Parathyroid adenoma (tissue), 2 donors: Measurements from ENCODE around the gene FMNL1.

Experiments used
- H2AFZ ChIP-seq: fragments of 300-600 bp; sonication (generic); one replicate; pipeline ENCODE4 v1.7.0; 2017; ENCODE audit warnings: antibody characterized with exemption, mild to moderate bottlenecking
- H3K27ac ChIP-seq: fragments of 300-600 bp; sonication (generic); one replicate; pipeline ENCODE4 v1.7.0; 2017
- H3K27me3 ChIP-seq: fragments of 300-600 bp; sonication (generic); one replicate; pipeline ENCODE4 v1.7.0; 2017; ENCODE audit warnings: low read length; ENCODE audit not compliant: control insufficient read depth, insufficient read depth
- H3K36me3 ChIP-seq: fragments of 300-600 bp; sonication (generic); one replicate; pipeline ENCODE4 v1.7.0; 2017; ENCODE audit warnings: low read length; ENCODE audit not compliant: control insufficient read depth, insufficient read depth
- H3K4me1 ChIP-seq: fragments of 300-600 bp; sonication (generic); one replicate; pipeline ENCODE4 v1.7.0; 2017; ENCODE audit warnings: control low read depth
- H3K4me2 ChIP-seq: fragments of 300-600 bp; sonication (generic); one replicate; pipeline ENCODE4 v1.7.0; 2017; ENCODE audit warnings: low read length
- H3K4me3 ChIP-seq: fragments of 300-600 bp; sonication (generic); one replicate; pipeline ENCODE4 v1.7.0; 2017; ENCODE audit warnings: low read depth, low read length
- H3K79me2 ChIP-seq: fragments of 300-600 bp; sonication (generic); one replicate; pipeline ENCODE4 v1.7.0; 2017; ENCODE audit warnings: control low read depth
- H3K9ac ChIP-seq: fragments of 300-600 bp; sonication (generic); one replicate; pipeline ENCODE4 v1.7.0; 2017; ENCODE audit warnings: mild to moderate bottlenecking
- H3K9me3 ChIP-seq: fragments of 300-600 bp; sonication (generic); one replicate; pipeline ENCODE4 v1.7.0; 2017; ENCODE audit warnings: low read length; ENCODE audit not compliant: control insufficient read depth
- TF ChIP-seq, protein P1 (sequence below): fragments of 300-600 bp; sonication (generic); IDR thresholded peaks from one replicate; pipeline ENCODE4 v1.7.0; 2017; ENCODE audit warnings: antibody characterized with exemption, mild to moderate bottlenecking
- donor health status: primary hyperparathyroidism.

FMNL1 gene

GRCh38 chr17:45218895-45219661, 2.6 kb upstream of the FMNL1 start:
- Histone ChIP-seq H3K36me3 (no peaks in the 10 kb centered on the region), H3K27ac (no peak overlapping the region), H3K9me3 (no peaks in the 10 kb centered on the region), H3K9ac (no peak overlapping the region), H2AFZ (peak overlapping the region; percentile 63), H3K4me2 (no peak overlapping the region), H3K27me3 (no peaks in the 10 kb centered on the region), H3K4me1 (peaks cover 3% of the 10 kb centered on the region), H3K4me3 (no peak overlapping the region), H3K79me2 (no peaks in the 10 kb centered on the region)
- TF ChIP-seq, protein P1, sequence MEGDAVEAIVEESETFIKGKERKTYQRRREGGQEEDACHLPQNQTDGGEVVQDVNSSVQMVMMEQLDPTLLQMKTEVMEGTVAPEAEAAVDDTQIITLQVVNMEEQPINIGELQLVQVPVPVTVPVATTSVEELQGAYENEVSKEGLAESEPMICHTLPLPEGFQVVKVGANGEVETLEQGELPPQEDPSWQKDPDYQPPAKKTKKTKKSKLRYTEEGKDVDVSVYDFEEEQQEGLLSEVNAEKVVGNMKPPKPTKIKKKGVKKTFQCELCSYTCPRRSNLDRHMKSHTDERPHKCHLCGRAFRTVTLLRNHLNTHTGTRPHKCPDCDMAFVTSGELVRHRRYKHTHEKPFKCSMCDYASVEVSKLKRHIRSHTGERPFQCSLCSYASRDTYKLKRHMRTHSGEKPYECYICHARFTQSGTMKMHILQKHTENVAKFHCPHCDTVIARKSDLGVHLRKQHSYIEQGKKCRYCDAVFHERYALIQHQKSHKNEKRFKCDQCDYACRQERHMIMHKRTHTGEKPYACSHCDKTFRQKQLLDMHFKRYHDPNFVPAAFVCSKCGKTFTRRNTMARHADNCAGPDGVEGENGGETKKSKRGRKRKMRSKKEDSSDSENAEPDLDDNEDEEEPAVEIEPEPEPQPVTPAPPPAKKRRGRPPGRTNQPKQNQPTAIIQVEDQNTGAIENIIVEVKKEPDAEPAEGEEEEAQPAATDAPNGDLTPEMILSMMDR = peak; percentile 97

- no peak overlapping the region for H3K4me2 ChIP-seq
- H3K9me3 ChIP-seq = no peaks in the 10 kb centered on the region
- TF ChIP-seq, protein P1 = no peak
- H3K4me1 ChIP-seq = peaks cover 3% of the 10 kb centered on the region
- no peaks in the 10 kb centered on the region for H3K27me3 ChIP-seq
- no peak overlapping the region for H3K9ac ChIP-seq
- H3K79me2 ChIP-seq = no peaks in the 10 kb centered on the region
- H2AFZ ChIP-seq = no peak overlapping the region
- no peaks in the 10 kb centered on the region for H3K36me3 ChIP-seq
- H3K4me3 ChIP-seq = no peak overlapping the region
- H3K27ac ChIP-seq = no peak overlapping the region
These were observed 1.6 kb upstream of the FMNL1 start for GRCh38 chr17:45220079-45220478.

DNA sequence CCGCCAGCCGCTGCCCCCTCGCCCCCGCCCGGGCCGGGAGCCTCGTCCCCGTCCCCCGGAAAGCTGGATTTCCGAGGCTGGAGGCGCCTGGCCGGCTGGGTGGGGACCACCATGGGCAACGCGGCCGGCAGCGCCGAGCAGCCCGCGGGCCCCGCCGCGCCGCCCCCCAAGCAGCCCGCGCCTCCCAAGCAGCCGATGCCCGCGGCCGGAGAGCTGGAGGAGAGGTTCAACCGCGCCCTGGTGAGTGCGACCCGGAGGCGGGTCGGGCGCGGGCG, 266 bp downstream of the FMNL1 start:
- TF ChIP-seq, protein P1 = no peak
- no peak overlapping the region for H3K4me3 ChIP-seq
- no peak overlapping the region for H3K9ac ChIP-seq
- peak overlapping the region; percentile 19 for H3K4me2 ChIP-seq
- no peaks in the 10 kb centered on the region for H3K36me3 ChIP-seq
- no peaks in the 10 kb centered on the region for H3K27me3 ChIP-seq
- peaks cover 3% of the 10 kb centered on the region for H3K4me1 ChIP-seq
- H3K9me3 ChIP-seq = no peaks in the 10 kb centered on the region
- H3K27ac ChIP-seq = no peak overlapping the region
- H2AFZ ChIP-seq = no peak overlapping the region
- no peaks in the 10 kb centered on the region for H3K79me2 ChIP-seq

GRCh38 chr17:45222289-45222995, 757 bp downstream of the FMNL1 start:
- Histone ChIP-seq H3K36me3 (no peaks in the 10 kb centered on the region), H3K79me2 (no peaks in the 10 kb centered on the region), H2AFZ (peak overlapping the region; percentile 38), H3K9ac (no peak overlapping the region), H3K27ac (no peak overlapping the region), H3K27me3 (no peaks in the 10 kb centered on the region), H3K4me3 (peak overlapping the region; percentile 25), H3K4me2 (peak overlapping the region; percentile 19), H3K9me3 (no peaks in the 10 kb centered on the region), H3K4me1 (peaks cover 3% of the 10 kb centered on the region)
- TF ChIP-seq, protein P1 = no peak
